Fibroblast of skin of left quadriceps (primary cell): ENCODE measurements around the gene BAHD1.
"Not testable (repeated sequence)": the region's sequence is repeated elsewhere in the genome, so short reads cannot be mapped to it uniquely, and the experiment has no call there.

Experiments used
- DNase-seq, 2 experiments: peaks; one replicate each; pipeline ENCODE4 v3.0.0-alpha.2; 2013; ENCODE audit warnings: low read depth in 2 of 2

BAHD1 gene

GRCh38 chr15:40445421-40445922 is 4.7 kb downstream of the BAHD1 start:
- DNase-seq, result peak in 1 of 2 experiments; percentile 31

GRCh38 chr15:40446144-40446543 is 5.4 kb downstream of the BAHD1 start:
- DNase-seq, result no peak

- DNase-seq, result no peak
Measured at GRCh38 chr15:40448354-40448753, 7.6 kb downstream of the BAHD1 start.

- DNase-seq, result no peak
Measured at GRCh38 chr15:40449275-40449674, 8.5 kb downstream of the BAHD1 start.

- DNase-seq, result no peak
Measured at GRCh38 chr15:40450047-40450446, 9.3 kb downstream of the BAHD1 start.

GRCh38 chr15:40451527-40452158 is 10.9 kb downstream of the BAHD1 start:
- no peak for DNase-seq

GRCh38 chr15:40452296-40453090 is 11.7 kb downstream of the BAHD1 start:
- DNase-seq, result no peak

GRCh38 chr15:40453941-40454340 is 13.2 kb downstream of the BAHD1 start:
- not testable (repeated sequence) for DNase-seq

- DNase-seq, result no peak
Measured at GRCh38 chr15:40454904-40455391, 14.2 kb downstream of the BAHD1 start.

GRCh38 chr15:40456299-40456712 is 15.6 kb downstream of the BAHD1 start:
- no peak for DNase-seq

GRCh38 chr15:40456738-40457137 is 16.0 kb downstream of the BAHD1 start:
- no peak for DNase-seq

- DNase-seq, result no peak
Measured at GRCh38 chr15:40458495-40459371, 18.0 kb downstream of the BAHD1 start.

GRCh38 chr15:40459391-40460015 is 18.8 kb downstream of the BAHD1 start:
- no peak for DNase-seq

GRCh38 chr15:40460404-40460803 is 19.7 kb downstream of the BAHD1 start:
- no peak for DNase-seq

GRCh38 chr15:40461958-40462357 is 21.2 kb downstream of the BAHD1 start:
- no peak for DNase-seq

GRCh38 chr15:40463279-40463678 is 22.5 kb downstream of the BAHD1 start:
- DNase-seq, result no peak

GRCh38 chr15:40463886-40464545 is 23.3 kb downstream of the BAHD1 start:
- DNase-seq, result no peak

- no peak for DNase-seq
Measured at GRCh38 chr15:40464595-40465185, 23.9 kb downstream of the BAHD1 start.

- DNase-seq, result no peak
Measured at GRCh38 chr15:40465939-40466338, 25.2 kb downstream of the BAHD1 start.

GRCh38 chr15:40466426-40467260 is 25.9 kb downstream of the BAHD1 start:
- DNase-seq, result no peak
